K562 treated with DMSO at 1 percent for 48 hours (cell line): ENCODE data around the gene ADGRV1. TPM values are rescaled to one million over a fixed set of nuclear protein-coding genes. Genes with fewer than 3 reads are reported as not detected.

Experiments
- total RNA-seq: library from RNA; unstranded; fragments of 300-600 nt; gene quantifications from 2 replicates; pipeline ENCODE4 v1.2.3, GENCODE V29; 2022; ENCODE audit warnings: low replicate concordance; ENCODE audit errors: extremely low read depth

ADGRV1 gene, protein sequence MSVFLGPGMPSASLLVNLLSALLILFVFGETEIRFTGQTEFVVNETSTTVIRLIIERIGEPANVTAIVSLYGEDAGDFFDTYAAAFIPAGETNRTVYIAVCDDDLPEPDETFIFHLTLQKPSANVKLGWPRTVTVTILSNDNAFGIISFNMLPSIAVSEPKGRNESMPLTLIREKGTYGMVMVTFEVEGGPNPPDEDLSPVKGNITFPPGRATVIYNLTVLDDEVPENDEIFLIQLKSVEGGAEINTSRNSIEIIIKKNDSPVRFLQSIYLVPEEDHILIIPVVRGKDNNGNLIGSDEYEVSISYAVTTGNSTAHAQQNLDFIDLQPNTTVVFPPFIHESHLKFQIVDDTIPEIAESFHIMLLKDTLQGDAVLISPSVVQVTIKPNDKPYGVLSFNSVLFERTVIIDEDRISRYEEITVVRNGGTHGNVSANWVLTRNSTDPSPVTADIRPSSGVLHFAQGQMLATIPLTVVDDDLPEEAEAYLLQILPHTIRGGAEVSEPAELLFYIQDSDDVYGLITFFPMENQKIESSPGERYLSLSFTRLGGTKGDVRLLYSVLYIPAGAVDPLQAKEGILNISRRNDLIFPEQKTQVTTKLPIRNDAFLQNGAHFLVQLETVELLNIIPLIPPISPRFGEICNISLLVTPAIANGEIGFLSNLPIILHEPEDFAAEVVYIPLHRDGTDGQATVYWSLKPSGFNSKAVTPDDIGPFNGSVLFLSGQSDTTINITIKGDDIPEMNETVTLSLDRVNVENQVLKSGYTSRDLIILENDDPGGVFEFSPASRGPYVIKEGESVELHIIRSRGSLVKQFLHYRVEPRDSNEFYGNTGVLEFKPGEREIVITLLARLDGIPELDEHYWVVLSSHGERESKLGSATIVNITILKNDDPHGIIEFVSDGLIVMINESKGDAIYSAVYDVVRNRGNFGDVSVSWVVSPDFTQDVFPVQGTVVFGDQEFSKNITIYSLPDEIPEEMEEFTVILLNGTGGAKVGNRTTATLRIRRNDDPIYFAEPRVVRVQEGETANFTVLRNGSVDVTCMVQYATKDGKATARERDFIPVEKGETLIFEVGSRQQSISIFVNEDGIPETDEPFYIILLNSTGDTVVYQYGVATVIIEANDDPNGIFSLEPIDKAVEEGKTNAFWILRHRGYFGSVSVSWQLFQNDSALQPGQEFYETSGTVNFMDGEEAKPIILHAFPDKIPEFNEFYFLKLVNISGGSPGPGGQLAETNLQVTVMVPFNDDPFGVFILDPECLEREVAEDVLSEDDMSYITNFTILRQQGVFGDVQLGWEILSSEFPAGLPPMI (N-terminal part only)
- not detected in 2 replicates for total RNA-seq

GRCh38 chr5:90558344-90559192, at the start of gene ADGRV1:
Gene ADGRV1 (plus strand): TSS chr5:90558797. CDS start chr5:90558896, 99 bp downstream.

GRCh38 chr5:90529194-90529938, 29.2 kb upstream of the ADGRV1 start, which contains the start of gene LYSMD3:
Gene LYSMD3 (minus strand): TSS chr5:90529584. CDS start chr5:90525289, 4,295 bp downstream.

Other genes with a start within 250 kb of the ADGRV1 start
- gene CETN3, start 149.0 kb upstream of the ADGRV1 start, total RNA-seq = not detected in 2 replicates
- gene MBLAC2, start 84.0 kb upstream of the ADGRV1 start, total RNA-seq = not detected in 2 replicates
- not detected in 2 replicates for gene POLR3G, start 83.9 kb upstream of the ADGRV1 start, total RNA-seq
- not detected in 2 replicates for gene LYSMD3, start 29.2 kb upstream of the ADGRV1 start, total RNA-seq